Lower leg skin (tissue), 3 donors: ENCODE results near the gene PDXK.

Experiments
- CTCF ChIP-seq, 3 donors: fragments of 450-650 bp; IDR thresholded peaks; one replicate each; pipeline ENCODE4 v1.5.1; 2016; ENCODE audit warnings: antibody characterized with exemption in 3 of 3, mild to moderate bottlenecking in 3 of 3, moderate library complexity in 2 of 3
- POLR2A ChIP-seq, 2 donors: fragments of 450-650 bp; IDR thresholded peaks; one replicate each; pipeline ENCODE4 v1.6.1; 2016 to 2017; ENCODE audit warnings: antibody characterized with exemption in 2 of 2, mild to moderate bottlenecking in 1 of 2, moderate library complexity in 1 of 2

- TF ChIP-seq CTCF (IDR thresholded peaks at IDR 0.05), result no peak
- no peak for TF ChIP-seq POLR2A (IDR thresholded peaks at IDR 0.05)
Measured at GRCh38 chr21:43774163-43774562, 55.2 kb downstream of the PDXK start.
